GM21619 (cell line): ENCODE measurements around the gene APPBP2.
"Not testable (repeated sequence)": the region's sequence is repeated elsewhere in the genome, so short reads cannot be mapped to it uniquely, and the experiment has no call there.

ENCODE experiments used
- ATAC-seq: cut with Tn5 transposase; IDR thresholded peaks from one replicate; pipeline ENCODE4 v1.9.1; 2021; ENCODE audit not compliant: unreplicated experiment

Gene APPBP2

GRCh38 chr17:60501589-60501988 lies 24.5 kb downstream of the APPBP2 start:
- ATAC-seq, result no peak

- no peak for ATAC-seq
These were observed 30.0 kb downstream of the APPBP2 start for GRCh38 chr17:60496041-60496440.

- ATAC-seq, result no peak
These were observed 30.8 kb downstream of the APPBP2 start for GRCh38 chr17:60495260-60495659.

- ATAC-seq, result no peak
These were observed 32.2 kb downstream of the APPBP2 start for GRCh38 chr17:60493847-60494321.

- no peak for ATAC-seq
These were observed 34.3 kb downstream of the APPBP2 start for GRCh38 chr17:60491771-60492170.

- ATAC-seq, result not testable (repeated sequence)
These were observed 35.4 kb downstream of the APPBP2 start for GRCh38 chr17:60490594-60490993.

GRCh38 chr17:60481604-60482003 lies 44.4 kb downstream of the APPBP2 start:
- no peak for ATAC-seq

- no peak for ATAC-seq
These were observed 52.3 kb downstream of the APPBP2 start for GRCh38 chr17:60473788-60474187.

- ATAC-seq, result no peak
These were observed 53.6 kb downstream of the APPBP2 start for GRCh38 chr17:60472449-60472848.

- ATAC-seq, result no peak
These were observed 54.6 kb downstream of the APPBP2 start for GRCh38 chr17:60471451-60471850.

GRCh38 chr17:60468371-60468770 lies 57.7 kb downstream of the APPBP2 start:
- no peak for ATAC-seq

- ATAC-seq, result no peak
These were observed 61.7 kb downstream of the APPBP2 start for GRCh38 chr17:60464343-60464742.

GRCh38 chr17:60463157-60463835 lies 62.7 kb downstream of the APPBP2 start:
- no peak for ATAC-seq

GRCh38 chr17:60461584-60461983 lies 64.5 kb downstream of the APPBP2 start:
- no peak for ATAC-seq

GRCh38 chr17:60457148-60457547 lies 68.9 kb downstream of the APPBP2 start:
- ATAC-seq, result no peak

GRCh38 chr17:60455378-60455777 lies 70.7 kb downstream of the APPBP2 start:
- no peak for ATAC-seq

- no peak for ATAC-seq
These were observed 74.1 kb downstream of the APPBP2 start for GRCh38 chr17:60451965-60452364.

- ATAC-seq, result no peak
These were observed 75.0 kb downstream of the APPBP2 start for GRCh38 chr17:60451071-60451470.

- ATAC-seq, result no peak
These were observed 78.7 kb downstream of the APPBP2 start for GRCh38 chr17:60447375-60447774.

- ATAC-seq, result no peak
These were observed 80.9 kb downstream of the APPBP2 start for GRCh38 chr17:60445144-60445543.

- no peak for ATAC-seq
These were observed 82.3 kb downstream of the APPBP2 start for GRCh38 chr17:60443713-60444112.

- ATAC-seq, result no peak
These were observed 83.5 kb downstream of the APPBP2 start for GRCh38 chr17:60442271-60443173.
